Measurements from ENCODE around the gene MAP3K3. TPM values are rescaled to one million over a fixed set of nuclear protein-coding genes. Genes with fewer than 3 reads are reported as not detected.

Gene MAP3K3
- total RNA-seq, 4 donors from 2014 or later, result 31.6 to 55.1 (median 44.3) TPM

GRCh38 chr17:63646488-63646806 is 24.2 kb downstream of the MAP3K3 start:
- H3K27me3 ChIP-seq, result no peaks in the 10 kb centered on the region
- peaks cover 17% of the 10 kb centered on the region for H3K4me1 ChIP-seq
- 83% methylated on average over 1 of the region's 1 CpG for WGBS
- TF ChIP-seq EP300 (IDR thresholded peaks at IDR 0.05) (no peak), POLR2A (IDR thresholded peaks at IDR 0.05) (no peak), POLR2AphosphoS5 (IDR thresholded peaks at IDR 0.05) (no peak)
- TF ChIP-seq, protein P1, sequence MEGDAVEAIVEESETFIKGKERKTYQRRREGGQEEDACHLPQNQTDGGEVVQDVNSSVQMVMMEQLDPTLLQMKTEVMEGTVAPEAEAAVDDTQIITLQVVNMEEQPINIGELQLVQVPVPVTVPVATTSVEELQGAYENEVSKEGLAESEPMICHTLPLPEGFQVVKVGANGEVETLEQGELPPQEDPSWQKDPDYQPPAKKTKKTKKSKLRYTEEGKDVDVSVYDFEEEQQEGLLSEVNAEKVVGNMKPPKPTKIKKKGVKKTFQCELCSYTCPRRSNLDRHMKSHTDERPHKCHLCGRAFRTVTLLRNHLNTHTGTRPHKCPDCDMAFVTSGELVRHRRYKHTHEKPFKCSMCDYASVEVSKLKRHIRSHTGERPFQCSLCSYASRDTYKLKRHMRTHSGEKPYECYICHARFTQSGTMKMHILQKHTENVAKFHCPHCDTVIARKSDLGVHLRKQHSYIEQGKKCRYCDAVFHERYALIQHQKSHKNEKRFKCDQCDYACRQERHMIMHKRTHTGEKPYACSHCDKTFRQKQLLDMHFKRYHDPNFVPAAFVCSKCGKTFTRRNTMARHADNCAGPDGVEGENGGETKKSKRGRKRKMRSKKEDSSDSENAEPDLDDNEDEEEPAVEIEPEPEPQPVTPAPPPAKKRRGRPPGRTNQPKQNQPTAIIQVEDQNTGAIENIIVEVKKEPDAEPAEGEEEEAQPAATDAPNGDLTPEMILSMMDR (IDR thresholded peaks at IDR 0.05), result no peak
- peaks cover 30% of the 10 kb centered on the region for H3K36me3 ChIP-seq
- DNase-seq (ENCODE audit: low spot score in 2 of 2), result no peak
- H3K9me3 ChIP-seq, result no peaks in the 10 kb centered on the region
- H3K4me3 ChIP-seq, result no peak overlapping the region
- no peak overlapping the region for H3K27ac ChIP-seq

DNA sequence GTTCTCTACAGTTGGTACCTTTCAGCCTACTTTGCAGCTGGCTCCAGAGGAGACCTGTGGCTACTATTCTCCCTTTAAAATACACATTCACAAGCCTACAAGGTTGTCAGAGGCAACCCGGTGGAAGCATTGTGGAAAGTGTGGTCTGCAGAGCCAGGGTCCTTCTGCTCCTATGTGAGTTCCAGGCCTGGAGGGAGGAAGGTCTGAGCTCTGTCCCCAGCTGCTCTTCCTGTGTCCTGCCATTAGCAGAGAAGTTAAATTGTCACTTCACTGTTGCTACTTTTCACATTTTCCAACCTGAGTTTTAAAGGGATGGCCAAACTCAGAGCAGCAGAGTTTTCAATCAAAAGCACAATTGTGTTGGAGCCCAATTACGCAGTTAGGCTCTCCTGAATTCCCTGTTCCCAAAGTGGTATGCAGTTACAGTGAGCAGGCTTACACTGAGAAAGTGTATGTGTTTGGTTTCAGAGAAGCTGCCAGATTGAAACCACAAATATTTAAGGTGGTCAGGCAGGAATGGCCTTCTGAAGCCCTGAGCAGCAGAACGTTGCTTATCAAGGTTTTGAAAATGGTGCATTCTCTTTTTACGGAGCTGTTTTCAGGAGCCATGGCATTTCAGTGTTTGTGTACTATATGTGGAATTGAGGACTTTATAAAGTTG is 25.0 kb downstream of the MAP3K3 start:
- H3K36me3 ChIP-seq, result peaks cover 33% of the 10 kb centered on the region
- no peak for TF ChIP-seq EP300 (IDR thresholded peaks at IDR 0.05)
- no peak for TF ChIP-seq POLR2A (IDR thresholded peaks at IDR 0.05)
- TF ChIP-seq, protein P1 (IDR thresholded peaks at IDR 0.05), result no peak
- no peak for TF ChIP-seq POLR2AphosphoS5 (IDR thresholded peaks at IDR 0.05)
- no peaks in the 10 kb centered on the region for H3K9me3 ChIP-seq
- H3K4me1 ChIP-seq, result peaks cover 17% of the 10 kb centered on the region
- WGBS, result 85% methylated on average over 4 of the region's 4 CpGs
- no peak overlapping the region for H3K27ac ChIP-seq
- no peak for DNase-seq (ENCODE audit: low spot score in 2 of 2)
- no peaks in the 10 kb centered on the region for H3K27me3 ChIP-seq
- no peak overlapping the region for H3K4me3 ChIP-seq

DNA sequence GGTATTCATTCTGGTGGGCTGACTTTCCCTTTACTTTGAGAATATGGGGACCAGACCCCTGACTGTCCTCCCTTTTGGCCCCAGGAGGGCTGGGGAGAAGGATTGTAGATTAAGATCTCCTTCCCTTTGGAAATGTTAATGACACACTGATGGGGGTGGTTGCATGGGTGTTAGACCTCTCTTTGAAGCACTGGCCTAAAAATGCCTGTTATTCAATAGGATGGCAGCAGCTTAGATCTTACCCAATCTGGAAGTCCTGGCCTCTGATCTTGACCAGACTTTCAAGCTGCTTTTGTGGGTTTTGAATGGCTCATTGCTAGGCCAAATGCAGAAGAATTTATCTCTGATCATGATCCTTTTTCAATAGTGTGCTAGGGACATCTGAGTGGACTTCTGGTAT is 25.7 kb downstream of the MAP3K3 start:
- H3K36me3 ChIP-seq, result peaks cover 40% of the 10 kb centered on the region

GRCh38 chr17:63649813-63650212 is 27.6 kb downstream of the MAP3K3 start:
- Histone ChIP-seq H3K4me3 (no peak overlapping the region), H3K27ac (no peak overlapping the region), H3K27me3 (no peaks in the 10 kb centered on the region), H3K36me3 (peaks cover 56% of the 10 kb centered on the region), H3K9me3 (no peaks in the 10 kb centered on the region), H3K4me1 (peaks cover 17% of the 10 kb centered on the region)
- DNase-seq (ENCODE audit: low spot score in 2 of 2), result no peak
- WGBS, result 67% methylated on average over 1 of the region's 1 CpG
- TF ChIP-seq, protein P1 (IDR thresholded peaks at IDR 0.05), result no peak

More for the DNA sequence above, 25.7 kb downstream of the MAP3K3 start:
- no peak overlapping the region for H3K4me3 ChIP-seq
- no peak for TF ChIP-seq EP300 (IDR thresholded peaks at IDR 0.05)
- TF ChIP-seq POLR2AphosphoS5 (IDR thresholded peaks at IDR 0.05), result no peak
- TF ChIP-seq, protein P1 (IDR thresholded peaks at IDR 0.05), result no peak
- TF ChIP-seq POLR2A (IDR thresholded peaks at IDR 0.05), result no peak
- no peaks in the 10 kb centered on the region for H3K27me3 ChIP-seq
- H3K27ac ChIP-seq, result no peak overlapping the region
- peaks cover 17% of the 10 kb centered on the region for H3K4me1 ChIP-seq
- no peaks in the 10 kb centered on the region for H3K9me3 ChIP-seq
- no peak for DNase-seq (ENCODE audit: low spot score in 2 of 2)

- WGBS, result 78% methylated on average over 3 of the region's 3 CpGs
Measured at GRCh38 chr17:63652106-63652505, 29.9 kb downstream of the MAP3K3 start.

More at GRCh38 chr17:63652106-63652505, 29.9 kb downstream of the MAP3K3 start:
- Histone ChIP-seq H3K9me3 (no peaks in the 10 kb centered on the region), H3K4me3 (no peak overlapping the region), H3K36me3 (peaks cover 52% of the 10 kb centered on the region), H3K27me3 (no peaks in the 10 kb centered on the region), H3K27ac (no peak overlapping the region), H3K4me1 (no peaks in the 10 kb centered on the region)
- TF ChIP-seq, protein P1 (IDR thresholded peaks at IDR 0.05), result no peak
- TF ChIP-seq EP300 (IDR thresholded peaks at IDR 0.05) (no peak), POLR2AphosphoS5 (IDR thresholded peaks at IDR 0.05) (no peak), POLR2A (IDR thresholded peaks at IDR 0.05) (no peak)
- DNase-seq (ENCODE audit: low spot score in 2 of 2), result no peak

All from suprapubic skin (tissue), 4 donors.